ENCODE results near the gene RENBP. TPM values are rescaled to one million over a fixed set of nuclear protein-coding genes. Genes with fewer than 3 reads are reported as not detected.

RENBP gene
- 0.82 and 0.94 TPM in 2 replicates for polyA plus RNA-seq (2013)

DNA sequence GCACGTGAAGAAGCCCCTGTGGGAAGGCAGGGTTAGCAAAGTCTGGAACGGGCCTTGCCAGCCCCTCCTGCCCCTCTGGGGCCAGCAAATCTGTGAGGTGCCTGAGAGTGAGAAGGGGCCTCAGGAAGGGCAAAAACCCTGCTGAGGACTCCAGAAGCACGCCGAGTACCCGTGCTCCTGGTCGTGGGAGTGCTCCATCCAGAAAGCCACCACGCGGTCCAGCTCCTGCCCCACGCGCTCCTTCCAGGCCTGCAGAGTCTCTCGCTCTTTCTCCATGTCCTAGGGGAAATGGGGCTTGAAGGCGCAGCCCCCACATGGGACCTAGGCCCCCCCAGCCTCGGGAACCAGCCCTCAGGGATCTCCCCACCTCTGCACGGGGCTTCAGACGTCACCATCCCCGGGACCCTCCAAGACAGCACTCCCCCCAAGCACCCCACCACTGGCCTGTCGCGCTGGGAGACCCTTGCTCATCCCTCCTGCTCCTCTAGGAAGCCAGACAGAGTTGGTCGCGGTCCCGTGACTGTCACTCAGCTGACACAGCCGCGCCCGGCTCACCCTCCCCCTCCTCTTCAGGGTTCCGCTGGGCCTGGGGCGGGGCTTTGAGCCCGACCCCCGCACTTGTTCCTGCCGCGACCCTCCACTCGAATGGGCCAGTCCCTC is at the start of gene RENBP:
Gene RENBP (minus strand): TSS at position 504 of the 660 bp plus-strand sequence. CDS start 33 bp downstream, at position 471.
- no peak within 1 kb of the TSS for H2AK5ac ChIP-seq (ENCODE audit: low read length)
- no peak within 1 kb of the TSS for H3K14ac ChIP-seq (ENCODE audit: low read length)
- no CpG with 5 or more reads among the region's 31 CpGs for WGBS (ENCODE audit: extremely low coverage, insufficient coverage, insufficient read length)
- no peak within 1 kb of the TSS for H3K4me3 ChIP-seq (ENCODE audit: low read depth, low read length)
- H3K4me2 ChIP-seq (ENCODE audit: low read length), result no peak within 1 kb of the TSS
- H3K79me2 ChIP-seq (ENCODE audit: control insufficient read depth, insufficient read depth, low read length, poor library complexity), result no peaks in the 10 kb centered on the region
- H2BK5ac ChIP-seq (ENCODE audit: low read depth, low read length, poor library complexity), result no peak within 1 kb of the TSS
- no peak within 1 kb of the TSS for H3K18ac ChIP-seq (ENCODE audit: low read length)
- no peak within 1 kb of the TSS for H4K8ac ChIP-seq (ENCODE audit: low read depth, low read length)
- H3K36me3 ChIP-seq (ENCODE audit: control insufficient read depth in 1 of 2, insufficient read depth in 2 of 2, low read length in 2 of 2), result peaks cover 12 to 15% of the 10 kb centered on the region in 2 experiments
- H2BK120ac ChIP-seq (ENCODE audit: insufficient read depth, low read length, poor library complexity), result no peak within 1 kb of the TSS
- no peak within 1 kb of the TSS for H2AFZ ChIP-seq (ENCODE audit: insufficient read depth, low read length, poor library complexity)
- DNase-seq, result peak in 1 of 2 donors; percentile 33
- H3K27ac ChIP-seq (ENCODE audit: low read depth, low read length), result no peak within 1 kb of the TSS
- H3K4me1 ChIP-seq (ENCODE audit: control insufficient read depth in 1 of 2, insufficient read depth in 2 of 2, low read length in 2 of 2), result peaks cover 13 to 15% of the 10 kb centered on the region in 2 experiments
- peak within 1 kb of the TSS; percentile 19 for H4K91ac ChIP-seq (ENCODE audit: low read depth, low read length)
- no peak within 1 kb of the TSS for H3K23ac ChIP-seq (ENCODE audit: low read length)
- no peak within 1 kb of the TSS for H2BK12ac ChIP-seq (ENCODE audit: low read length)
- no peaks in the 10 kb centered on the region for H3K9me3 ChIP-seq (ENCODE audit: insufficient read depth, low read depth, low read length)
- no peak within 1 kb of the TSS for H4K12ac ChIP-seq (ENCODE audit: low read depth, low read length)
- no peaks in the 10 kb centered on the region for H3K27me3 ChIP-seq (ENCODE audit: insufficient read depth, low read length)
- H3K9ac ChIP-seq (ENCODE audit: low read length), result no peak within 1 kb of the TSS
- H3K79me1 ChIP-seq (ENCODE audit: low read length), result no peaks in the 10 kb centered on the region
- H3K4ac ChIP-seq (ENCODE audit: low read depth, low read length), result no peak within 1 kb of the TSS

DNA sequence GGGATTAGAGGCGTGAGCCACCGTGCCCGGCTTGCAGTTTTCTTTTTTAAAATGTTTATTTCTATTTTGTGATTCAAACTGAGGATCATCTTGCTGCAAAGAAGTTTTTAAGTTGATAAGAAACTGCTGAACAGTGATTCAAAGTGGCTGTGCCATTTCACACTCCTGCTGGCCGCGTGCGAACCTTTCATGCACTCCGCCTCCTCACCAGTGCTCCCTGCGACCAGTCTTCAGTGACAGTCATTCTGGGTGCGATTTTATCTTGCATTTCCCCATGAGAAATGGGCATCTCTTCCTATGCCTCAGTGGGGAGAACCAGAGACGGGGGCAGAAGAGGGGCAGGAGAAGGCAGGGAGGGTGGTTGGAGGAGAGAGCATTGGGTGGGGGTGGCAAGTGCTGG is 49.5 kb upstream of the RENBP start:
- no peak overlapping the region for H3K14ac ChIP-seq (ENCODE audit: low read length)
- H3K79me1 ChIP-seq (ENCODE audit: low read length), result no peaks in the 10 kb centered on the region
- H3K79me2 ChIP-seq (ENCODE audit: control insufficient read depth, insufficient read depth, low read length, poor library complexity), result no peaks in the 10 kb centered on the region
- H3K27me3 ChIP-seq (ENCODE audit: insufficient read depth, low read length), result no peaks in the 10 kb centered on the region
- H2AFZ ChIP-seq (ENCODE audit: insufficient read depth, low read length, poor library complexity), result no peak overlapping the region
- H4K8ac ChIP-seq (ENCODE audit: low read depth, low read length), result no peak overlapping the region
- no peak overlapping the region for H3K18ac ChIP-seq (ENCODE audit: low read length)
- no peaks in the 10 kb centered on the region for H3K4me1 ChIP-seq (ENCODE audit: control insufficient read depth in 1 of 2, insufficient read depth in 2 of 2, low read length in 2 of 2)
- H3K36me3 ChIP-seq (ENCODE audit: control insufficient read depth in 1 of 2, insufficient read depth in 2 of 2, low read length in 2 of 2), result no peaks in the 10 kb centered on the region
- no peak overlapping the region for H3K4me2 ChIP-seq (ENCODE audit: low read length)
- no CpG with 5 or more reads among the region's 10 CpGs for WGBS (ENCODE audit: extremely low coverage, insufficient coverage, insufficient read length)
- no peaks in the 10 kb centered on the region for H3K9me3 ChIP-seq (ENCODE audit: insufficient read depth, low read depth, low read length)
- no peak overlapping the region for H3K4me3 ChIP-seq (ENCODE audit: low read depth, low read length)
- H4K12ac ChIP-seq (ENCODE audit: low read depth, low read length), result no peak overlapping the region
- H2AK5ac ChIP-seq (ENCODE audit: low read length), result no peak overlapping the region
- no peak overlapping the region for H3K9ac ChIP-seq (ENCODE audit: low read length)
- H2BK12ac ChIP-seq (ENCODE audit: low read length), result no peak overlapping the region
- DNase-seq, result no peak
- no peak overlapping the region for H3K27ac ChIP-seq (ENCODE audit: low read depth, low read length)
- H3K23ac ChIP-seq (ENCODE audit: low read length), result no peak overlapping the region
- H2BK120ac ChIP-seq (ENCODE audit: insufficient read depth, low read length, poor library complexity), result no peak overlapping the region
- H4K91ac ChIP-seq (ENCODE audit: low read depth, low read length), result no peak overlapping the region
- no peak overlapping the region for H3K4ac ChIP-seq (ENCODE audit: low read depth, low read length)
- no peak overlapping the region for H2BK5ac ChIP-seq (ENCODE audit: low read depth, low read length, poor library complexity)

- no peak overlapping the region for H3K4me3 ChIP-seq (ENCODE audit: low read depth, low read length)
- no peak overlapping the region for H3K4me2 ChIP-seq (ENCODE audit: low read length)
- H2BK12ac ChIP-seq (ENCODE audit: low read length), result no peak overlapping the region
- H3K18ac ChIP-seq (ENCODE audit: low read length), result no peak overlapping the region
- no peak overlapping the region for H3K9ac ChIP-seq (ENCODE audit: low read length)
- no peak overlapping the region for H4K8ac ChIP-seq (ENCODE audit: low read depth, low read length)
- H3K4ac ChIP-seq (ENCODE audit: low read depth, low read length), result no peak overlapping the region
- no peak for DNase-seq
- H3K36me3 ChIP-seq (ENCODE audit: control insufficient read depth in 1 of 2, insufficient read depth in 2 of 2, low read length in 2 of 2), result no peaks in the 10 kb centered on the region
- no peaks in the 10 kb centered on the region for H3K9me3 ChIP-seq (ENCODE audit: insufficient read depth, low read depth, low read length)
- no peaks in the 10 kb centered on the region for H3K79me2 ChIP-seq (ENCODE audit: control insufficient read depth, insufficient read depth, low read length, poor library complexity)
- no peak overlapping the region for H2AK5ac ChIP-seq (ENCODE audit: low read length)
- H3K14ac ChIP-seq (ENCODE audit: low read length), result no peak overlapping the region
- no peaks in the 10 kb centered on the region for H3K4me1 ChIP-seq (ENCODE audit: control insufficient read depth in 1 of 2, insufficient read depth in 2 of 2, low read length in 2 of 2)
- no peaks in the 10 kb centered on the region for H3K79me1 ChIP-seq (ENCODE audit: low read length)
- WGBS (ENCODE audit: extremely low coverage, insufficient coverage, insufficient read length), result no CpG with 5 or more reads among the region's 12 CpGs
- no peak overlapping the region for H3K27ac ChIP-seq (ENCODE audit: low read depth, low read length)
- H2BK120ac ChIP-seq (ENCODE audit: insufficient read depth, low read length, poor library complexity), result no peak overlapping the region
- H3K27me3 ChIP-seq (ENCODE audit: insufficient read depth, low read length), result no peaks in the 10 kb centered on the region
- H2BK5ac ChIP-seq (ENCODE audit: low read depth, low read length, poor library complexity), result no peak overlapping the region
- H2AFZ ChIP-seq (ENCODE audit: insufficient read depth, low read length, poor library complexity), result no peak overlapping the region
- no peak overlapping the region for H4K12ac ChIP-seq (ENCODE audit: low read depth, low read length)
- no peak overlapping the region for H4K91ac ChIP-seq (ENCODE audit: low read depth, low read length)
- H3K23ac ChIP-seq (ENCODE audit: low read length), result no peak overlapping the region
Observed at GRCh38 chrX:153993079-153993478, 48.6 kb upstream of the RENBP start.

- no CpG with 5 or more reads among the region's 8 CpGs for WGBS (ENCODE audit: extremely low coverage, insufficient coverage, insufficient read length)
- no peak overlapping the region for H3K9ac ChIP-seq (ENCODE audit: low read length)
- no peaks in the 10 kb centered on the region for H3K79me1 ChIP-seq (ENCODE audit: low read length)
- H3K14ac ChIP-seq (ENCODE audit: low read length), result no peak overlapping the region
- H2BK12ac ChIP-seq (ENCODE audit: low read length), result no peak overlapping the region
- H2AFZ ChIP-seq (ENCODE audit: insufficient read depth, low read length, poor library complexity), result no peak overlapping the region
- no peaks in the 10 kb centered on the region for H3K4me1 ChIP-seq (ENCODE audit: control insufficient read depth in 1 of 2, insufficient read depth in 2 of 2, low read length in 2 of 2)
- H2BK120ac ChIP-seq (ENCODE audit: insufficient read depth, low read length, poor library complexity), result no peak overlapping the region
- no peak overlapping the region for H3K4me3 ChIP-seq (ENCODE audit: low read depth, low read length)
- H3K79me2 ChIP-seq (ENCODE audit: control insufficient read depth, insufficient read depth, low read length, poor library complexity), result no peaks in the 10 kb centered on the region
- no peak overlapping the region for H4K12ac ChIP-seq (ENCODE audit: low read depth, low read length)
- H4K91ac ChIP-seq (ENCODE audit: low read depth, low read length), result no peak overlapping the region
- H2BK5ac ChIP-seq (ENCODE audit: low read depth, low read length, poor library complexity), result no peak overlapping the region
- DNase-seq, result no peak
- no peak overlapping the region for H3K18ac ChIP-seq (ENCODE audit: low read length)
- no peak overlapping the region for H4K8ac ChIP-seq (ENCODE audit: low read depth, low read length)
- H3K4me2 ChIP-seq (ENCODE audit: low read length), result no peak overlapping the region
- no peak overlapping the region for H3K27ac ChIP-seq (ENCODE audit: low read depth, low read length)
- H3K27me3 ChIP-seq (ENCODE audit: insufficient read depth, low read length), result no peaks in the 10 kb centered on the region
- no peak overlapping the region for H3K23ac ChIP-seq (ENCODE audit: low read length)
- H2AK5ac ChIP-seq (ENCODE audit: low read length), result no peak overlapping the region
- H3K4ac ChIP-seq (ENCODE audit: low read depth, low read length), result no peak overlapping the region
- no peaks in the 10 kb centered on the region for H3K36me3 ChIP-seq (ENCODE audit: control insufficient read depth in 1 of 2, insufficient read depth in 2 of 2, low read length in 2 of 2)
- no peaks in the 10 kb centered on the region for H3K9me3 ChIP-seq (ENCODE audit: insufficient read depth, low read depth, low read length)
Observed at GRCh38 chrX:153992180-153992579, 47.7 kb upstream of the RENBP start.

Measured in trophoblast cell (in vitro differentiated cells and primary cell).